Measurements from ENCODE around the gene MITF.

GRCh38 chr3:69753179-69753775 lies 14.0 kb downstream of the MITF start:
- TF ChIP-seq CTCF (IDR thresholded peaks at IDR 0.05; ENCODE audit: low read depth, low read length): no peak
- TF ChIP-seq POLR2A (IDR thresholded peaks at IDR 0.05; ENCODE audit: extremely low read depth, insufficient read length): no peak
